Heart left ventricle (tissue), 13 donors: ENCODE results near the gene PGAM2.

Experiments used
- POLR2A ChIP-seq, 2 donors: fragments of 450-650 bp; IDR thresholded peaks; one replicate each; pipeline ENCODE4 v1.6.1; 2017; ENCODE audit warnings: antibody characterized with exemption in 2 of 2, mild to moderate bottlenecking in 2 of 2, moderate library complexity in 2 of 2
- TF ChIP-seq, protein P1 (sequence below), 12 donors: fragments of 200-600 bp; sonication (generic) in 4 of 12; IDR thresholded peaks; one replicate each; pipeline versions ENCODE4 v1.5.0 to v1.8.0; 2018 to 2022; ENCODE audit warnings: antibody characterized with exemption in 12 of 12, mild to moderate bottlenecking in 5 of 12
- donor health status: ischemic (EF 13 %, LVEDD 7.1; RV severe dilation, severe dysfunction).
- donor health status: DM: no; HTN: yes; CAD: no.
- donor health status: DM: no; HTN: no; CAD: no.
- donor health status: ischemic (EF 25% LVEDD 6.9; RV normal size, moderate dysfunction).
- donor health status: ischemic (EF 25% LVEDD 5.7; RV mildly dilated, moderate dysfunction).
- donor health status: ischemic (EF 35%, LVEDD 5.7; RV mildly dilated, moderate dysfunction).
- donor health status: nonischemic (EF 11% LVEDD 7.7; RV severe dilation, severe dysfunction).
- donor health status: DM: yes; HTN: yes; CAD: no.
- donor health status: PGD.
- donor health status: ischemic (EF 29% LVEDD 5.4; RV normal size, mild dysfunction).
- donor health status: nonischemic (EF 23%, LVEDD 6.1; RV moderate dilation, normal function).

DNA sequence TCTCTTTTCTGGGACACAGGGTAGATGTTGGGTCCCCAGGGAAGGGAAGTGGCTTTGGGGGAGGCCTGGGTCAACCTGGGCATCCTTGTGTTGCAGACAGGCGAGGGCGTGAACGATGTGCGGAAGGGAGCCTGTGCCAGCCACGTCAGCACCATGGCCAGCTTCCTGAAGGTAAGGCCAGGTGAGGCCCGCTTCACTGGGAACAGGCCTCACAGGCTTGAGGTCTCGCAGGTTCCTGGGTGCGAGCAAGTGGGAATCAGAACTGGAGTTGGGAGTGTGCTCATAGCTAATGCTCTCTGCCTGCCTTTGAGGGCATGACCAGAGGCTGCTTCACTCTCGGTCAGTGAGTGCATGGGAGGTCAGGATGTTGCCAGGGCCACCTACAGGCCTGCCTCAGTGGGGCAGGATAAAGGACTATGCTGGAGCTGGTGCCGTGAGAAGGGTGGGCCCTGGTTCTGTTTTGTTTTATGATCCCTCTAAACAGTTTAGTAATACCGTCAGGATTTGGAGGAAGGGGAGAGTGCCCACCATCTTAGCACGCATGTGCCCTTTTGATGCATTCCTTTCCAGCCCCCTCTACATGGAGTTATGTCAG, 12.5 kb downstream of the PGAM2 start:
- TF ChIP-seq, protein P1, sequence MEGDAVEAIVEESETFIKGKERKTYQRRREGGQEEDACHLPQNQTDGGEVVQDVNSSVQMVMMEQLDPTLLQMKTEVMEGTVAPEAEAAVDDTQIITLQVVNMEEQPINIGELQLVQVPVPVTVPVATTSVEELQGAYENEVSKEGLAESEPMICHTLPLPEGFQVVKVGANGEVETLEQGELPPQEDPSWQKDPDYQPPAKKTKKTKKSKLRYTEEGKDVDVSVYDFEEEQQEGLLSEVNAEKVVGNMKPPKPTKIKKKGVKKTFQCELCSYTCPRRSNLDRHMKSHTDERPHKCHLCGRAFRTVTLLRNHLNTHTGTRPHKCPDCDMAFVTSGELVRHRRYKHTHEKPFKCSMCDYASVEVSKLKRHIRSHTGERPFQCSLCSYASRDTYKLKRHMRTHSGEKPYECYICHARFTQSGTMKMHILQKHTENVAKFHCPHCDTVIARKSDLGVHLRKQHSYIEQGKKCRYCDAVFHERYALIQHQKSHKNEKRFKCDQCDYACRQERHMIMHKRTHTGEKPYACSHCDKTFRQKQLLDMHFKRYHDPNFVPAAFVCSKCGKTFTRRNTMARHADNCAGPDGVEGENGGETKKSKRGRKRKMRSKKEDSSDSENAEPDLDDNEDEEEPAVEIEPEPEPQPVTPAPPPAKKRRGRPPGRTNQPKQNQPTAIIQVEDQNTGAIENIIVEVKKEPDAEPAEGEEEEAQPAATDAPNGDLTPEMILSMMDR (IDR thresholded peaks at IDR 0.05) = no peak
- no peak for TF ChIP-seq POLR2A (IDR thresholded peaks at IDR 0.05)
